Sigmoid colon (tissue), 7 donors: ENCODE measurements around the gene MRPL27. TPM values are rescaled to one million over a fixed set of nuclear protein-coding genes. Genes with fewer than 3 reads are reported as not detected.
A peak's percentile ranks its signal among the peaks of the same experiment; 100 is the strongest.

Source experiments
- DNase-seq: peaks from one replicate; pipeline ENCODE4 v3.0.0-alpha.2; 2019
- H3K27ac ChIP-seq, 4 donors: fragments of 200-600 bp; sonication (generic); one replicate each; pipeline ENCODE4 v1.5.1; 2016 to 2019; ENCODE audit warnings: mild to moderate bottlenecking in 1 of 4
- H3K27me3 ChIP-seq, 3 donors: fragments of 200-600 bp; sonication (generic); one replicate each; pipeline ENCODE4 v1.5.1; 2019; ENCODE audit warnings: mild to moderate bottlenecking in 1 of 3
- H3K36me3 ChIP-seq, 4 donors: fragments of 200-600 bp; sonication (generic); one replicate each; pipeline ENCODE4 v1.5.1; 2016 to 2019
- H3K4me1 ChIP-seq, 4 donors: fragments of 200-600 bp; sonication (generic); one replicate each; pipeline ENCODE4 v1.5.1; 2017 to 2019
- H3K4me3 ChIP-seq, 4 donors: fragments of 200-600 bp; sonication (generic); one replicate each; pipeline ENCODE4 v1.5.1; 2017 to 2019; ENCODE audit warnings: mild to moderate bottlenecking in 2 of 4, moderate library complexity in 1 of 4
- H3K9me3 ChIP-seq, 4 donors: fragments of 200-600 bp in 3 of 4; sonication (generic) in 3 of 4; one replicate each; pipeline versions ENCODE4 v1.5.1 to v1.6.1; 2013 to 2019
- EP300 ChIP-seq, 4 donors: sonication (generic); formaldehyde crosslinking; IDR thresholded peaks; one replicate each; pipeline ENCODE4 v1.6.1; 2017; ENCODE audit warnings: antibody characterized with exemption in 4 of 4
- POLR2A ChIP-seq, 2 donors: fragments of 450-650 bp; IDR thresholded peaks; one replicate each; pipeline ENCODE4 v1.6.1; 2016; ENCODE audit warnings: antibody characterized with exemption in 2 of 2, mild to moderate bottlenecking in 2 of 2, moderate library complexity in 2 of 2
- POLR2AphosphoS5 ChIP-seq, 4 donors: sonication (generic); formaldehyde crosslinking; IDR thresholded peaks; one replicate each; pipeline ENCODE4 v1.6.1; 2017; ENCODE audit warnings: antibody characterized with exemption in 4 of 4
- WGBS, 2 donors: extraction: QIAGEN DNeasy Blood & Tissue Kit; methylation state at CpG; one replicate each; pipeline ENCODE4 v1.1.7; 2013; 5-methylcytosine and 5-hydroxymethylcytosine counted together
- intact Hi-C: fragments of 100-400 bp; cut with DNase I; formaldehyde crosslinking; loops from one replicate; pipeline ENCODE4 v1.15.1; 2023
- polyA plus RNA-seq, 3 donors: library from polyadenylated mRNA; stranded (reverse); fragments of 200-250 nt; gene quantifications; one replicate each; pipeline ENCODE4 v1.2.3, GENCODE V29; 2013
- total RNA-seq, 4 donors: library from RNA; depleted of rRNA; stranded (reverse); fragments of >200 nt; gene quantifications; one replicate each; pipeline ENCODE4 v1.1.0, GENCODE V29; 2016
- TF ChIP-seq, protein P1 (sequence below), 4 experiments: fragments of 450-650 bp in 3 of 4; fragments of 200-600 bp in 1 of 4; IDR thresholded peaks; one replicate each; pipeline ENCODE4 v1.5.1; 2016 to 2019; ENCODE audit warnings: antibody characterized with exemption in 4 of 4, mild to moderate bottlenecking in 3 of 4, moderate library complexity in 2 of 4
- donor health status: healthy with polysubstance abuse.
- donor health status: Bipolar disorder and iron deficiency.
- donor health status: healthy.

The MRPL27 gene
- total and polyA plus RNA-seq, 7 donors, result 64.0 to 234 (median 94.6) TPM

- WGBS, 2 donors, result 81% methylated on average over 7 of the region's 7 CpGs
- DNase-seq, result peak; percentile 63
Observed at GRCh38 chr17:50348522-50349242, 24.3 kb downstream of the MRPL27 start.

DNA sequence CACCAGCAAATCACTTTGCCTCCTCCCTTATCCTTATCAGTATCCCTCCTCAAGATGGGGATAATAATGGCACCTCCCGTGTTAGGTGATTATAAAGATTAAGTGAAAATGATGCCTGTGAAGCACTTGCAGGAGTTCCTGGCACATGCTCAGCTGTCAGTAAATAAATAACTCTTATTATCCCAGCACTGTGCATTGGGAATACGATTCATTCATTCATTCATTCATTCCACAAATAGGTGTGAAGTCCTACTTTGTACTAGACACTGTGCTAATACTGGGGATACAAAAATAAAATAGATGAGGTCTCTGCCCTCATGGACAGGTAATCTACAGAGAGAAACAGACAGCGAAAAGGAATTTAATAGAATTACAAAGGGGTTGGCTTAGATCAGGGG lies 25.1 kb downstream of the MRPL27 start:
- intact Hi-C loops, result no loop called here
- no peaks in the 10 kb centered on the region for H3K36me3 ChIP-seq

More at GRCh38 chr17:50348522-50349242, 24.3 kb downstream of the MRPL27 start:
- intact Hi-C loops, result no loop called here
- Histone ChIP-seq H3K27me3 (no peaks in the 10 kb centered on the region), H3K36me3 (peaks cover 0 to 6% (median 0%) of the 10 kb centered on the region in 4 donors), H3K27ac (peak overlapping the region in 2 of 4 donors; percentile 1 to 28), H3K9me3 (no peaks in the 10 kb centered on the region), H3K4me3 (no peak overlapping the region), H3K4me1 (peaks cover 0 to 51% (median 42%) of the 10 kb centered on the region in 4 donors)
- no peak for TF ChIP-seq POLR2AphosphoS5 (IDR thresholded peaks at IDR 0.05)
- no peak for TF ChIP-seq EP300 (IDR thresholded peaks at IDR 0.05)
- no peak for TF ChIP-seq POLR2A (IDR thresholded peaks at IDR 0.05)
- TF ChIP-seq, protein P1, sequence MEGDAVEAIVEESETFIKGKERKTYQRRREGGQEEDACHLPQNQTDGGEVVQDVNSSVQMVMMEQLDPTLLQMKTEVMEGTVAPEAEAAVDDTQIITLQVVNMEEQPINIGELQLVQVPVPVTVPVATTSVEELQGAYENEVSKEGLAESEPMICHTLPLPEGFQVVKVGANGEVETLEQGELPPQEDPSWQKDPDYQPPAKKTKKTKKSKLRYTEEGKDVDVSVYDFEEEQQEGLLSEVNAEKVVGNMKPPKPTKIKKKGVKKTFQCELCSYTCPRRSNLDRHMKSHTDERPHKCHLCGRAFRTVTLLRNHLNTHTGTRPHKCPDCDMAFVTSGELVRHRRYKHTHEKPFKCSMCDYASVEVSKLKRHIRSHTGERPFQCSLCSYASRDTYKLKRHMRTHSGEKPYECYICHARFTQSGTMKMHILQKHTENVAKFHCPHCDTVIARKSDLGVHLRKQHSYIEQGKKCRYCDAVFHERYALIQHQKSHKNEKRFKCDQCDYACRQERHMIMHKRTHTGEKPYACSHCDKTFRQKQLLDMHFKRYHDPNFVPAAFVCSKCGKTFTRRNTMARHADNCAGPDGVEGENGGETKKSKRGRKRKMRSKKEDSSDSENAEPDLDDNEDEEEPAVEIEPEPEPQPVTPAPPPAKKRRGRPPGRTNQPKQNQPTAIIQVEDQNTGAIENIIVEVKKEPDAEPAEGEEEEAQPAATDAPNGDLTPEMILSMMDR (IDR thresholded peaks at IDR 0.05), result no peak

GRCh38 chr17:50347117-50347893 lies 25.7 kb downstream of the MRPL27 start:
- peak; percentile 62 for DNase-seq
- Histone ChIP-seq H3K4me1 (peaks cover 0 to 44% (median 37%) of the 10 kb centered on the region in 4 donors), H3K4me3 (peak overlapping the region; percentile 72 to 95 (median 84)), H3K27ac (peak overlapping the region; percentile 66 to 82 (median 77)), H3K27me3 (no peaks in the 10 kb centered on the region), H3K36me3 (no peaks in the 10 kb centered on the region), H3K9me3 (no peaks in the 10 kb centered on the region)
- 54 to 60% methylated on average over 17 of the region's 17 CpGs for WGBS, 2 donors
- intact Hi-C loops, result no loop called here
- TF ChIP-seq POLR2A (IDR thresholded peaks at IDR 0.05) (no peak), POLR2AphosphoS5 (IDR thresholded peaks at IDR 0.05) (no peak), EP300 (IDR thresholded peaks at IDR 0.05) (no peak)
- TF ChIP-seq, protein P1 (IDR thresholded peaks at IDR 0.05), result no peak

More for the DNA sequence above, 25.1 kb downstream of the MRPL27 start:
- Histone ChIP-seq H3K4me1 (peaks cover 0 to 50% (median 42%) of the 10 kb centered on the region in 4 donors), H3K4me3 (no peak overlapping the region), H3K9me3 (no peaks in the 10 kb centered on the region), H3K27me3 (no peaks in the 10 kb centered on the region), H3K27ac (peak overlapping the region in 3 of 4 donors; percentile 28 to 82 (median 79))
- WGBS, 2 donors, result 46 to 68% methylated on average over 3 of the region's 3 CpGs
- TF ChIP-seq POLR2A (IDR thresholded peaks at IDR 0.05) (no peak), POLR2AphosphoS5 (IDR thresholded peaks at IDR 0.05) (no peak), EP300 (IDR thresholded peaks at IDR 0.05) (no peak)
- TF ChIP-seq, protein P1 (IDR thresholded peaks at IDR 0.05), result no peak
- no peak for DNase-seq

GRCh38 chr17:50346313-50347116 lies 26.5 kb downstream of the MRPL27 start:
- WGBS, 2 donors, result 1 to 2% methylated on average over 57 of the region's 57 CpGs
- Histone ChIP-seq H3K36me3 (no peaks in the 10 kb centered on the region), H3K27me3 (no peaks in the 10 kb centered on the region), H3K27ac (peak overlapping the region; percentile 66 to 82 (median 77)), H3K4me1 (peaks cover 0 to 36% (median 31%) of the 10 kb centered on the region in 4 donors), H3K4me3 (peak overlapping the region; percentile 72 to 95 (median 84)), H3K9me3 (no peaks in the 10 kb centered on the region)
- TF ChIP-seq POLR2A (IDR thresholded peaks at IDR 0.05) (no peak), EP300 (IDR thresholded peaks at IDR 0.05) (no peak), POLR2AphosphoS5 (IDR thresholded peaks at IDR 0.05) (no peak)
- TF ChIP-seq, protein P1 (IDR thresholded peaks at IDR 0.05), result no peak
- intact Hi-C loops, result no loop called here
- DNase-seq, result peak; percentile 76
